Activated CD4-positive, CD25-positive, alpha-beta regulatory T cell treated with anti-CD3 and anti-CD28 coated beads, Interleukin-2, amount 50 U/mL, for 72 hours (primary cell): ENCODE measurements around the gene CAMK2B.
"Not testable (repeated sequence)": the region's sequence is repeated elsewhere in the genome, so short reads cannot be mapped to it uniquely, and the experiment has no call there.

Source experiments
- DNase-seq: peaks from one replicate; pipeline ENCODE4 v3.0.0; 2021

The CAMK2B gene

DNA sequence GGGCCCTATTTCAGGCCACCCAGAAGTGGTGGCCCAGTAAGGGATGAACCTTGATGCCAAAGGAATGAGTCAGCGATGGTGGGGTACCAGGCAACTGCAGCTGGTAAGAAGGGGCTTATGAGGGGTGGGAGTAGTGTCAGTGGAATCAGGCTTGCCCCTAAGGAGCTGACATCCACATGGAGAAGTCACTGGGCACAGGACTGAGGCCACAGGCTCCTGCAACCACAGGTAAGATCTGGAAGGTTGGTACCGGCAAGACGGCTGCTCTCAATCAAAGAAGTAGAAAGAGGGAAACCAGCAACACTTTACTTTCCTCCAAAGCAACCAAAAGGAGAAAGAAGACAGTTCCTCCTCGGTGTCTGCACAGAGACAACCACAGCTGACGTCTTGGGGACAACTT, 138.7 kb downstream of the CAMK2B start:
- no peak for DNase-seq

GRCh38 chr7:44185729-44186128, 139.7 kb downstream of the CAMK2B start:
- no peak for DNase-seq

DNA sequence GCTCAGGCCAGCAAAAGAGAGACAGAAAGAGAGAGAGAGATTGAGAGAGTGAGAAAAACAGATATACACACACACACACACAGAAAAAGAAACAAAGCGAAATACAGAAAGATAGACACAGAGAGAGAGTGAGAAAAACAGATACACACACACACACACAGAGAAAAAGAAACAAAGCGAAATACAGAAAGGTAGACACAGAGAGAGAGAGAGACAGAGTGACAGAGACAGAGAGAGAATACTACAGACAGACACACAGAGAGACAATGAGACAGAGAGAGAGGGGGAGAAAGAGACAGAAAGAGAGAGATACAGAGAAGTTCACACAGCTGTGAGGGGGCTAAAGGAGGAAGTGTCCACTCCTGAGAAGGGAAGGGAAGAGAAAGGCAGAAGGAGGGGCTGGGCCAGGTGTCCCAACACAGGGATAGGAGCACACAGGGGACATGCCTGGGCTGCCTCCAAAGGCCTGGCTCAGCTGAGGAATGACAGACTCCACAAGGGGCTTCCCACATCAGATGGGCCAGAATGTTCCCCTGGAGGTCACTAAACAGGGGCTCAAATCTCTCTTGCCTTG, 140.4 kb downstream of the CAMK2B start:
- DNase-seq: no peak

DNA sequence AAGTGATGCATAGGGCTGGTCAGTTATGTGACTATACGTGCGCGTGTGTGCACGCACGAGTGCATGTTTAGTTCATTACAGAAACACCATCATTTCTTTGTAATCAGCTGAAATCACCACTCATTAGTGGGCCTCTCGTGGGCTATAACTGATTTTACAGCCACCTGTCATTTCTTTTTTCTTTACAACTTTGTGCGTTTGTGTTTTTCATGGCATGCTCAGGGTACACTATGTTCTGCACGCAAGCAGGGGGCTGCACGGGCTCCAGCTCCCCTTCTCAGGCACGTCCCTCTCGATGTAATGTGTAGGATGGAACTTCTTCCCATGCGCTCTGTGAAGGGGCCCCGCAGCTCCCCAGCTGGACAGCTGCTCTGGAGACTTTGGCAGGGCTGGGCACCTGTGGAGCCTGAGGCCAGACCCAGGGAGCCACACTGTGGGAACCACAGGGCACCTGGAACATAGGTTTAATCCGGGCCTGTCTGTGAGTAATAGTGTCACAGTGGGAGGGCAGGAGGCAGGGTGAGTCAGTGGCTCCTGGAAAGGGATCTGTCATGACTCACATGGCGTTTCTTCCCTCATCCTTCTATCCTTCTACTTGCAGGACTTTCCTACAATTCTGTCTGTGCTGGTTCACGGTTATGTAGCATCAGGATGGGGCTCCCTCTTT, 141.1 kb downstream of the CAMK2B start:
- no peak for DNase-seq

DNA sequence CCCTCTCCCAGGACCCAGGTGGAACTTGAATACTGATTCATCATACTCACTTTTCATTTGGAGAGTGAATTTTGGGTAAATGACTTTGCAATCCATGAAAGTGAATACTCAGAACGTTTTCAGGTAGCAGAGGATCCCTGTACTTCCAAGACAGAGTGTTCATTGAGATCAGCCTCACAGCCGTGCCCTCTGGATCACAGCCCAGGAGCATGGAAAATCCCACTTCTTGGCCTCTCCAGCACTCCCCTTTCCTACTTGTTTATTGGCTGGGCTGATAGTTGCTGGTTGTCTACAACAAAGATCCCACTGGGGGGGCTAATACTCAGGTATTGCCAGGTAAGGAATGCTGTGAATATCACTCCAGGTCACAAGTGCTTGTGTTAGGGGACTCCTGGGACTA, 142.0 kb downstream of the CAMK2B start:
- DNase-seq: no peak

DNA sequence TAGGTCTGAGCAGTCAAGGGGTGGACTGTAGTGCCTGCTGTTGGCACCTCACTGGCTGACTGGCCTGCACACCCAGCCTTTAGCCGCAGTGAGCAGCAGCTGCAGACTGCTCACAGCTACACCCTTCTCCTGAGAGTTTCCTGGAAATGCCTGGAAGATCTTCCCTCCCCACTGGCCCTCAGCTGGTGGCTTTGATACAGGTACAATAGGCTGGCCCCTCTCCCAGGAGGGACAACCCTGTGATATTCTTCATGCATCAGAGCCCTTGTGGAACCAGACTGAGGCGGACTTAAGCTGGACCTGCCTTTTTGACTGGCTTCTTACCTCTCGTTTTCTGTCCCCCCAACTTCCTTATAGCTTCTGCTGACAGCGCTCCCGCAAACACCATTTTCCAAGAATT, 142.6 kb downstream of the CAMK2B start:
- no peak for DNase-seq

- DNase-seq: no peak
Measured at GRCh38 chr7:44180631-44181030, 144.8 kb downstream of the CAMK2B start.

DNA sequence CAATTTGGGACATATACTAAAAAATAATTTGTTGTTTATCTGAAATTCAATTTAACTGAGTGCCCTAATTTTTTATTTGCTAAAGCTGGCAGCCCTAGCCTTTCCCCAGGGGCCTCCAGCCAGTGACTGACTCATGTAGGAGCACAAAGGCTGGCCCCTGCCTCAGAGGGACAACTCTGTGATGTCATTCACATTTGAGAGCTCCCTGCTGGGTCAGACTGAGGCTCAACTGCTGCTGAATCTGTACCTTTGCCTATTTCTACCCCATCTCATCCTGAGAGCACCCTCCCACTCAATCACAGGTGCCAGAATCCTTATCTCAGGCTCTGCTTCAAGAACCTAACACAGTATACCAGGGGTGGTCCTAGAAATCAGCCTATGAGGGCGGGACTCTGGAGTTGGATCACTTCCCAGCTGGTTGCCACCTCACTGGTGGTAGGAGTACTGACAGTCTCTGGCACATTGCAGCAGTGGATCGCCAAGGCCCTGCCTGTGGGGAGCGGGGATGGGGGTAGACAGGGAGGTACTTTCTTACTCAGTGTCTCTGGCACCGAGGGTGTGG, 147.7 kb downstream of the CAMK2B start:
- DNase-seq: no peak

DNA sequence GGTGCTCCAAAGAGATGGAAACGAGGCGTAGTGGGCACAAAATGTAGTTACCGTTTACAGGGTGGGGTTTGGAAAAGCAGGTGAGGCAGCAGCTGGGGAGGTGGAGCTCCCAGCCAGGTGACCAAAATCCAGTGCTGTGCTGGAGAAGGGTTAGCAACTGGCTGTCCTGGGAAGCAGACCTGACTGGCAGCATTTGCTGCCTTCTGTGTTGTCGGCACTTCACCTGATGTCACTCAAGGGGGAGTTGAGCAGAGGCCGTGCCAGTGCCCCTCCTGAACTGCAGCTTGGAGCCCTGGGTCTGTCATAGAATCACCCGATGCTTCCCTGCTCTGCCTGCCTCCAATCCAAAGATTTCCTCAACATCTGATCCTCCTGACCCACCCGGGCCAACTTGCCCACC, 148.9 kb downstream of the CAMK2B start:
- no peak for DNase-seq

- DNase-seq: no peak
Measured at GRCh38 chr7:44175730-44176129, 149.7 kb downstream of the CAMK2B start.

- DNase-seq: not testable (repeated sequence)
Measured at GRCh38 chr7:44174694-44174948, 150.8 kb downstream of the CAMK2B start.

DNA sequence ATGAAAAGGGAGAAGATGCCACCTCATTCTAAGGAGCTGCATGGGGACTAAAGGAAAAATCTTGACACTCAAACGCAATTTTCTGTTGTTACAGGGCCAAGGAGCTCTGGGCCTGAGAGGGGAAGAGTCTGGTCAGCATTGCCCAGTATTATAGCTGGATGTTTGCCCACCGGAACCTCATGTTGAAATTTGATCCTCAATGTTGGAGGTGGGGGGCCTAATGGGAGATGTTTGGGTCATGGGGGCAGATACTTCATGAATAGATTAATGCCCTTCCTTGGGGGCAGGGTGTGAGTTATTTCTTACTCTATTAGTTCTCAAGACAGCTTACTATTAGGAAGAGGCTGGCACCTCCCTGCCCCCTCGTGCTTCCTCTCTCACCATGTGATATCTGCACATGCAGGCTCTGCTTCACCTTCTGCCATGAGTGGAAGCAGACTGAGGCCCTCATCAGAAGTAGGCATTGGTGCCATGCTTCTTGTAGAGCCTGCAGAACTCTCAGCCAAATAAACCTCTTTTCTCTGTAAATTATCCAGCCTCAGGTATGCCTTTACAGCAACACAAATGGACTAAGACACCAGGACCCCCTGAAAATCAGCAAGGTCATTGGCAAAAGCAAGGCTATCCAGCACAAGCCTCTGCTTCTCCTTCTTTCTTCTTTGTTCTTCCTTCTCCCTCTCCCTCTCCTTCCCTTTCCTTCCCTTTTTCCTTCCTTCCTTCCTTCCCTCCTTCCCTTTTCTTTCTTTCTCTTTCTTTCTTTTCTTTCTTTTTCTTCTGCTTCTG, 151.3 kb downstream of the CAMK2B start:
- DNase-seq: no peak

- no peak for DNase-seq
Measured at GRCh38 chr7:44172803-44173424, 152.5 kb downstream of the CAMK2B start.

DNA sequence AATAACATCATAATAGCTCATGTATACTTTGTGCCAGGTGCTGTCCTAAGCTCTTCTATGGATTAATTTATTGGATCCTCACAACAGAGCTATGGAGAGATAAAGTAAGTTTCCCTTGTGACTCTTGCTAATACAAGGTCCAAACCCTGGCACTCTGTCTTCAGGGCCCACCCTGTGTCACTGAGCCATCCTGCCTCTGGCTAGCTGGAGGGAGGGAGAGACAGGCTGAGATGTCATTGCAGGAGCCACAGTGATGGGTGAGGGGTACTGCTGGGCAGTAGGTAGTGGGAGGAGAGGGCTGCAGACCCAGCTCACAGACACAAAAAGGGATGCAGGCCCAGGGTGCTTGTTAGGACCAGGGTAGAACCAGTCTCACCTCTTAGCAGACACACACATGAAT, 153.0 kb downstream of the CAMK2B start:
- DNase-seq: no peak

DNA sequence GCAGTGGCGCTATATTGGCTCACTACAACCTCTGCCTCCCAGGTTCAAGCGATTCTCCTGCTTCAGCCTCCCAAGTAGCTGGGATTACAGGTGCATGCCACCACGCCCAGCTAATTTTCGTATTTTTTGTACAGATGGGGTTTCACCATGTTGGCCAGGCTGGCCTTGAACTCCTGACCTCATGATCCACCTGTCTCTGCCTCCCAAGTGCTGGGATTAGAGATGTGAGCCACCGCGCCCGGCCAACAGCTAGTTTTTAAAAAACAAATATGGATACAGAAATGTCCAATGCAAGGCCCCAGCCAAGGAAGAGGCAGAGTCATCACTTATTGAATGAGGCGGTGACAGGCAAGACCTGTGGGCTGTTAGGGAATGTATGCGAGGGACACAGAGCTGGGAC, 153.5 kb downstream of the CAMK2B start:
- not testable (repeated sequence) for DNase-seq

DNA sequence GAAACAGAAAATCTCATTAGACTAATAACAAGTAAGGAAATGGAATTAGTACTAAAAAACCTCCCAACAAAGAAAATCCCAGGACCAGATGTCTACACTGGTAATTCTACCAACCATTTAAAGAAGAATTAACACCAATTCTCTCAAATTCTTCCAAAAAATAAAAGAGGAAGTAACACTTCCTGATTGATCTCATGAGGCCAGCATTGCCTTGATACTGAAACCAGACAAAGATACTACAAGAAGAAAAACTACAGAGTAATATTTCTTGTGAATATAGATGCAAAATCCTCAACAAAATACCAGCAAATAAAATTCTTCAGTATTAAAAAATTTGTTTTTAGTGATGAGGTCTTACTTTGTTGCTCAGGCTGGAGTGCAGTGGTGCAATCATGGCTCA, 157.5 kb downstream of the CAMK2B start:
- no peak for DNase-seq
